DND-41 (cell line): Measurements from ENCODE around the gene CD300A.
"Not testable (repeated sequence)": the region's sequence is repeated elsewhere in the genome, so short reads cannot be mapped to it uniquely, and the experiment has no call there.

Source experiments
- EZH2 ChIP-seq: IDR thresholded peaks from 3 replicates; pipeline ENCODE4 v1.6.1; 2012; ENCODE audit warnings: borderline replicate concordance, low read depth, mild to moderate bottlenecking, moderate library complexity, low read length, inconsistent platforms; ENCODE audit not compliant: severe bottlenecking
- TF ChIP-seq, protein P1 (sequence below): IDR thresholded peaks from 2 replicates; pipeline ENCODE4 v1.5.1; 2012; ENCODE audit warnings: borderline replicate concordance, low read length, moderate library complexity, mild to moderate bottlenecking; ENCODE audit not compliant: poor library complexity, severe bottlenecking; ENCODE audit errors: extremely low read depth

DNA sequence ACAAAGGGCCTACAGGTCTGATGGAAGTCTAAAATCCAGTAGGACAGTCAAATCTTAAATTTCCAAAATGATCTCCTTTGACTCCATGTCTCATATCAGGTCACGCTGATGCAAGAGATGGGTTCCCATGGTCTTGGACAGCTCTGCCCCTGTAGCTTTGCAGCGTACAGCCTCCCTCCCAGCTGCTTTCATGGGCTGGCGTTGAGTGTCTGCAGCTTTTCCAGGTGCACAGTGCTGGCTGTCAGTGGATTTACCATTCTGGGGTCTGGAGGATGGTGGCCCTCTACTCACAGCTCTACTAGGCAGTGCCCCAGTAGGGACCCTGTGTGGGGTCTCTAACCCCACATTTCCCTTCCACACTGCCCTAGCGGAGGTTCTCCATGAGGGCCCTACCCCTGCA lies 21.8 kb downstream of the CD300A start:
- TF ChIP-seq, protein P1, sequence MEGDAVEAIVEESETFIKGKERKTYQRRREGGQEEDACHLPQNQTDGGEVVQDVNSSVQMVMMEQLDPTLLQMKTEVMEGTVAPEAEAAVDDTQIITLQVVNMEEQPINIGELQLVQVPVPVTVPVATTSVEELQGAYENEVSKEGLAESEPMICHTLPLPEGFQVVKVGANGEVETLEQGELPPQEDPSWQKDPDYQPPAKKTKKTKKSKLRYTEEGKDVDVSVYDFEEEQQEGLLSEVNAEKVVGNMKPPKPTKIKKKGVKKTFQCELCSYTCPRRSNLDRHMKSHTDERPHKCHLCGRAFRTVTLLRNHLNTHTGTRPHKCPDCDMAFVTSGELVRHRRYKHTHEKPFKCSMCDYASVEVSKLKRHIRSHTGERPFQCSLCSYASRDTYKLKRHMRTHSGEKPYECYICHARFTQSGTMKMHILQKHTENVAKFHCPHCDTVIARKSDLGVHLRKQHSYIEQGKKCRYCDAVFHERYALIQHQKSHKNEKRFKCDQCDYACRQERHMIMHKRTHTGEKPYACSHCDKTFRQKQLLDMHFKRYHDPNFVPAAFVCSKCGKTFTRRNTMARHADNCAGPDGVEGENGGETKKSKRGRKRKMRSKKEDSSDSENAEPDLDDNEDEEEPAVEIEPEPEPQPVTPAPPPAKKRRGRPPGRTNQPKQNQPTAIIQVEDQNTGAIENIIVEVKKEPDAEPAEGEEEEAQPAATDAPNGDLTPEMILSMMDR = not testable (repeated sequence)
- TF ChIP-seq EZH2 = not testable (repeated sequence)
